SU-DHL-6 (cell line): Measurements from ENCODE around the gene WASF3.

Source experiments
- H2AFZ ChIP-seq: fragments of 200-600 bp; sonication (generic); 2 replicates; pipeline ENCODE4 v1.6.1; 2014; ENCODE audit warnings: low read depth, mild to moderate bottlenecking, moderate library complexity, mixed read lengths, antibody characterized with exemption, low read length; ENCODE audit not compliant: severe bottlenecking
- H3F3A ChIP-seq: fragments of 200-600 bp; shearing (Covaris generic); 2 replicates; pipeline ENCODE4 v1.6.0; 2016; ENCODE audit warnings: antibody characterized with exemption, mild to moderate bottlenecking; ENCODE audit not compliant: insufficient read depth
- H3K27ac ChIP-seq: fragments of 200-600 bp; sonication (generic); 2 replicates; pipeline ENCODE4 v1.5.1; 2016; ENCODE audit warnings: low read depth, mild to moderate bottlenecking, low read length, moderate library complexity, mixed read lengths
- H3K27me3 ChIP-seq: fragments of 200-600 bp; sonication (generic), shearing (Covaris generic); 2 replicates; pipeline ENCODE4 v1.6.0; 2014; ENCODE audit warnings: mild to moderate bottlenecking, low read length
- H3K36me3 ChIP-seq: fragments of 200-600 bp; sonication (generic); 2 replicates; pipeline ENCODE4 v1.6.1; 2014; ENCODE audit warnings: mild to moderate bottlenecking, low read length, mixed read lengths
- H3K4me2 ChIP-seq: fragments of 300-600, 200-600 bp; shearing (Covaris generic), sonication (generic); 2 replicates; pipeline ENCODE4 v1.6.0; 2014; ENCODE audit warnings: low read length, low read depth, mild to moderate bottlenecking; ENCODE audit not compliant: poor library complexity, severe bottlenecking
- H3K4me3 ChIP-seq: fragments of 200-600 bp; sonication (generic); 2 replicates; pipeline ENCODE4 v1.5.1; 2014; ENCODE audit warnings: antibody characterized with exemption, low read length, mild to moderate bottlenecking, mixed read lengths; ENCODE audit not compliant: insufficient read depth, poor library complexity, severe bottlenecking
- H3K79me2 ChIP-seq: fragments of 200-600 bp; sonication (generic); 2 replicates; pipeline ENCODE4 v1.6.1; 2014; ENCODE audit warnings: mild to moderate bottlenecking, low read length, moderate library complexity; ENCODE audit not compliant: insufficient read depth
- H3K9ac ChIP-seq: fragments of 200-600 bp; sonication (generic); 2 replicates; pipeline ENCODE4 v1.7.0; 2014; ENCODE audit warnings: mild to moderate bottlenecking, low read length
- H3K9me2 ChIP-seq: fragments of 200-600 bp; sonication (generic); replicated peaks from 2 replicates; pipeline ENCODE4 v1.6.1; 2014; ENCODE audit warnings: low read length; ENCODE audit not compliant: insufficient read depth
- H3K9me3 ChIP-seq: fragments of 200-600 bp; sonication (generic); 2 replicates; pipeline ENCODE4 v1.6.1; 2014; ENCODE audit warnings: low read length, mixed read lengths; ENCODE audit not compliant: insufficient read depth
- H4K20me1 ChIP-seq: fragments of 200-600 bp; sonication (generic); 2 replicates; pipeline ENCODE4 v1.6.1; 2014; ENCODE audit warnings: low read depth, mild to moderate bottlenecking, antibody characterized with exemption, low read length, moderate library complexity, mixed read lengths
- CTCF ChIP-seq: fragments of 200-600 bp; sonication (generic); IDR thresholded peaks from one replicate; pipeline ENCODE4 v1.5.1; 2017; ENCODE audit warnings: antibody characterized with exemption, mild to moderate bottlenecking, low read length, moderate library complexity; ENCODE audit not compliant: insufficient read depth, poor library complexity, severe bottlenecking
- EZH2phosphoT487 ChIP-seq: fragments of 200-600 bp; sonication (generic), shearing (Covaris generic); conservative IDR thresholded peaks from 2 replicates; pipeline ENCODE4 v1.6.1; 2018; ENCODE audit warnings: mild to moderate bottlenecking, antibody characterized with exemption, low read length, moderate library complexity, mixed read lengths

The WASF3 gene

GRCh38 chr13:26694609-26695359, 137.3 kb downstream of the WASF3 start:
- Histone ChIP-seq H3F3A (no peaks in the 10 kb centered on the region), H3K4me3 (no peak overlapping the region), H3K27me3 (no peaks in the 10 kb centered on the region), H3K4me2 (no peak overlapping the region), H3K9me3 (no peaks in the 10 kb centered on the region), H3K79me2 (no peaks in the 10 kb centered on the region), H2AFZ (no peak overlapping the region), H3K9ac (no peak overlapping the region), H3K27ac (no peak overlapping the region), H3K36me3 (no peaks in the 10 kb centered on the region), H3K9me2 (no peaks in the 10 kb centered on the region), H4K20me1 (no peaks in the 10 kb centered on the region)
- TF ChIP-seq CTCF (no peak), EZH2phosphoT487 (no peak)

GRCh38 chr13:26695360-26695705, 137.8 kb downstream of the WASF3 start:
- no peak overlapping the region for H3K4me2 ChIP-seq
- no peak overlapping the region for H3K27ac ChIP-seq

GRCh38 chr13:26695891-26696311, 138.4 kb downstream of the WASF3 start:
- H3K4me2 ChIP-seq, result no peak overlapping the region
- no peak overlapping the region for H3K9ac ChIP-seq
- H3F3A ChIP-seq, result no peaks in the 10 kb centered on the region

More at GRCh38 chr13:26695360-26695705, 137.8 kb downstream of the WASF3 start:
- Histone ChIP-seq H3K9ac (no peak overlapping the region), H3F3A (no peaks in the 10 kb centered on the region), H3K27me3 (no peaks in the 10 kb centered on the region), H3K9me3 (no peaks in the 10 kb centered on the region), H4K20me1 (no peaks in the 10 kb centered on the region), H3K9me2 (no peaks in the 10 kb centered on the region), H3K36me3 (no peaks in the 10 kb centered on the region), H3K79me2 (no peaks in the 10 kb centered on the region), H3K4me3 (no peak overlapping the region), H2AFZ (no peak overlapping the region)
- TF ChIP-seq EZH2phosphoT487 (no peak), CTCF (no peak)

More at GRCh38 chr13:26695891-26696311, 138.4 kb downstream of the WASF3 start:
- Histone ChIP-seq H3K27ac (no peak overlapping the region), H3K79me2 (no peaks in the 10 kb centered on the region), H3K27me3 (no peaks in the 10 kb centered on the region), H4K20me1 (no peaks in the 10 kb centered on the region), H3K9me3 (no peaks in the 10 kb centered on the region), H3K36me3 (no peaks in the 10 kb centered on the region), H2AFZ (no peak overlapping the region), H3K4me3 (no peak overlapping the region), H3K9me2 (no peaks in the 10 kb centered on the region)
- TF ChIP-seq CTCF, result no peak
- no peak for TF ChIP-seq EZH2phosphoT487
